PC-9 (cell line): ENCODE measurements around the gene NOP53. TPM values are rescaled to one million over a fixed set of nuclear protein-coding genes. Genes with fewer than 3 reads are reported as not detected.

ENCODE experiments used
- BruUV-seq: library from RNA; stranded (reverse); fragments of 400-500 nt; replicated peaks from 2 replicates; lab custom pipeline; 2021; lab: Mats Ljungman, UMichigan
- CTCF ChIA-PET: fragments of 300-600 bp; sonication (Branson Sonifier 250); formaldehyde crosslinking; loops from one replicate; lab custom pipeline; 2022; ENCODE audit warnings: antibody characterized with exemption; lab: Charles Lee
- POLR2A ChIA-PET: fragments of 300-600 bp; sonication (Branson Sonifier 250); formaldehyde crosslinking; loops from one replicate; lab custom pipeline; 2022; ENCODE audit warnings: antibody characterized with exemption; ENCODE audit not compliant: unreplicated experiment; lab: Charles Lee
- DNase-seq, 2 experiments: peaks; one replicate each; pipeline versions ENCODE4 v3.0.0 to v3.0.0-alpha.2; 2015 to 2022; ENCODE audit warnings: mixed read lengths in 1 of 2
- H2AFZ ChIP-seq: fragments of 200-600 bp; sonication (generic); 2 replicates; pipeline ENCODE4 v1.8.1; 2017; ENCODE audit warnings: antibody characterized with exemption
- H3F3A ChIP-seq: fragments of 200-600 bp; sonication (generic); 2 replicates; pipeline ENCODE4 v1.8.1; 2017; ENCODE audit warnings: antibody characterized with exemption, mild to moderate bottlenecking, low read depth; ENCODE audit not compliant: insufficient read depth
- H3K27ac ChIP-seq: fragments of 200-600 bp; sonication (generic); 2 replicates; pipeline ENCODE4 v1.6.1; 2016; ENCODE audit warnings: mixed run types
- H3K27me3 ChIP-seq: fragments of 200-600 bp; sonication (generic); 2 replicates; pipeline ENCODE4 v1.6.1; 2016; ENCODE audit warnings: low read depth, mixed run types; ENCODE audit not compliant: insufficient read depth
- H3K36me3 ChIP-seq: fragments of 200-600 bp; sonication (generic); 2 replicates; pipeline ENCODE4 v1.6.1; 2016; ENCODE audit warnings: low read depth, mixed run types
- H3K4me1 ChIP-seq: fragments of 200-600 bp; sonication (generic); replicated peaks from 2 replicates; pipeline ENCODE4 v1.6.1; 2016; ENCODE audit warnings: mixed run types; ENCODE audit not compliant: insufficient read depth
- H3K4me2 ChIP-seq: fragments of 200-600 bp; sonication (generic); 2 replicates; pipeline ENCODE4 v1.6.1; 2017; ENCODE audit warnings: mixed run types
- H3K4me3 ChIP-seq: fragments of 200-600 bp; sonication (generic); 2 replicates; pipeline ENCODE4 v1.6.1; 2016; ENCODE audit warnings: mixed run types
- H3K79me2 ChIP-seq: fragments of 200-600 bp; sonication (generic); 2 replicates; pipeline ENCODE4 v1.6.1; 2017; ENCODE audit warnings: low read depth, mixed run types
- H3K9me2 ChIP-seq: fragments of 200-600 bp; sonication (generic); 2 replicates; pipeline ENCODE4 v1.8.1; 2017; ENCODE audit warnings: mild to moderate bottlenecking; ENCODE audit not compliant: insufficient read depth
- H3K9me3 ChIP-seq: fragments of 200-600 bp; sonication (generic); 2 replicates; pipeline ENCODE4 v1.8.1; 2016; ENCODE audit warnings: low read depth; ENCODE audit not compliant: insufficient read depth
- H4K20me1 ChIP-seq: fragments of 200-600 bp; sonication (generic); 2 replicates; pipeline ENCODE4 v1.8.1; 2017; ENCODE audit not compliant: insufficient read depth
- EZH2 ChIP-seq: fragments of 200-600 bp; sonication (generic); IDR thresholded peaks from 2 replicates; pipeline ENCODE4 v1.8.0; 2017; ENCODE audit warnings: antibody characterized with exemption, low read depth
- intact Hi-C: fragments of 100-400 bp; cut with micrococcal nuclease; formaldehyde crosslinking; loops from one replicate; pipeline ENCODE4 v1.10.0; 2022; ENCODE audit not compliant: unreplicated experiment
- total RNA-seq: library from RNA; stranded (reverse); gene quantifications from 2 replicates; pipeline ENCODE4 v1.2.3, GENCODE V29; 2021
- TF ChIP-seq, protein P1 (sequence below): fragments of 200-600 bp; sonication (generic); conservative IDR thresholded peaks from 2 replicates; pipeline ENCODE4 v1.6.1; 2017; ENCODE audit warnings: mixed run types, antibody characterized with exemption, mild to moderate bottlenecking, moderate library complexity

Gene NOP53
- total RNA-seq, 1 experiment from 2014 or later, result 225 TPM

GRCh38 chr19:47703301-47703700 is 42.0 kb upstream of the NOP53 start:
- Histone ChIP-seq H3K27ac (no peak overlapping the region), H3K9me2 (no peaks in the 10 kb centered on the region), H3K36me3 (no peaks in the 10 kb centered on the region), H3F3A (peaks cover 27% of the 10 kb centered on the region), H3K4me1 (no peaks in the 10 kb centered on the region), H3K4me3 (no peak overlapping the region), H3K79me2 (no peaks in the 10 kb centered on the region), H4K20me1 (no peaks in the 10 kb centered on the region), H3K9me3 (no peaks in the 10 kb centered on the region), H2AFZ (no peak overlapping the region), H3K27me3 (no peaks in the 10 kb centered on the region), H3K4me2 (no peak overlapping the region)
- TF ChIP-seq, protein P1, sequence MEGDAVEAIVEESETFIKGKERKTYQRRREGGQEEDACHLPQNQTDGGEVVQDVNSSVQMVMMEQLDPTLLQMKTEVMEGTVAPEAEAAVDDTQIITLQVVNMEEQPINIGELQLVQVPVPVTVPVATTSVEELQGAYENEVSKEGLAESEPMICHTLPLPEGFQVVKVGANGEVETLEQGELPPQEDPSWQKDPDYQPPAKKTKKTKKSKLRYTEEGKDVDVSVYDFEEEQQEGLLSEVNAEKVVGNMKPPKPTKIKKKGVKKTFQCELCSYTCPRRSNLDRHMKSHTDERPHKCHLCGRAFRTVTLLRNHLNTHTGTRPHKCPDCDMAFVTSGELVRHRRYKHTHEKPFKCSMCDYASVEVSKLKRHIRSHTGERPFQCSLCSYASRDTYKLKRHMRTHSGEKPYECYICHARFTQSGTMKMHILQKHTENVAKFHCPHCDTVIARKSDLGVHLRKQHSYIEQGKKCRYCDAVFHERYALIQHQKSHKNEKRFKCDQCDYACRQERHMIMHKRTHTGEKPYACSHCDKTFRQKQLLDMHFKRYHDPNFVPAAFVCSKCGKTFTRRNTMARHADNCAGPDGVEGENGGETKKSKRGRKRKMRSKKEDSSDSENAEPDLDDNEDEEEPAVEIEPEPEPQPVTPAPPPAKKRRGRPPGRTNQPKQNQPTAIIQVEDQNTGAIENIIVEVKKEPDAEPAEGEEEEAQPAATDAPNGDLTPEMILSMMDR, result no peak
- no peak for TF ChIP-seq EZH2
- DNase-seq, result no peak
- intact Hi-C loops, result loop anchor here (10.0 kb wide), 1 partner anchor 418 kb away; no protein-coding TSS in a partner anchor
- no TSS peak for BruUV-seq
- CTCF ChIA-PET, result interaction anchor here (0.6 kb wide), 1 partner anchor 174 kb away, joined by 4 read pairs; no protein-coding TSS in a partner anchor
- POLR2A ChIA-PET, result interaction anchor here (0.7 kb wide), 1 partner anchor 79 kb away, joined by 10 read pairs; no protein-coding TSS in a partner anchor

DNA sequence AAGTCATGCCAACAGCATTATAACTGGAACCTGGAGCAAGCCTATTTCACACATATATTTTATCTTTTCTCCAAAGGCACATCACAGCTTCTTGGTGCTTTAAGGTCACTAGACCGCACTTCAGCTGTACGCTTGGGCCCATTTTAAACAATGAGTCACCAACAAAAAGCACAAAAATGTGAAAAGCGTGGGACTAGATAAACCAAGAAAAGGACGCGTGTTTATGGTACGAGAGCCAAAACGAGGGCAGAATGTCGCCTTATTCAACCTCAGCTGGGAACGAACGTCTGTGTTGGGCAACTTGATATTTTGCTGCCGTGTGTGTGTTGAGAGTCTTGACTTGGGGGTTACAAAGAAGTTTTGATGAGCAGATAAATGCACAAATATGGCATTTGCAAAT is 41.3 kb upstream of the NOP53 start:
- Histone ChIP-seq H3K27ac (no peak overlapping the region), H3K9me3 (no peaks in the 10 kb centered on the region), H3K4me3 (no peak overlapping the region), H3K9me2 (no peaks in the 10 kb centered on the region), H3K4me1 (no peaks in the 10 kb centered on the region), H3K27me3 (no peaks in the 10 kb centered on the region), H4K20me1 (no peaks in the 10 kb centered on the region), H3K4me2 (no peak overlapping the region), H2AFZ (no peak overlapping the region), H3K36me3 (no peaks in the 10 kb centered on the region), H3K79me2 (no peaks in the 10 kb centered on the region), H3F3A (peaks cover 27% of the 10 kb centered on the region)
- intact Hi-C loops, result loop anchor here (10.0 kb wide), 1 partner anchor 419 kb away; no protein-coding TSS in a partner anchor
- POLR2A ChIA-PET, result no interaction called here
- TF ChIP-seq EZH2, result no peak
- TF ChIP-seq, protein P1, result no peak
- DNase-seq, result no peak
- no TSS peak for BruUV-seq
- CTCF ChIA-PET, result no interaction called here

DNA sequence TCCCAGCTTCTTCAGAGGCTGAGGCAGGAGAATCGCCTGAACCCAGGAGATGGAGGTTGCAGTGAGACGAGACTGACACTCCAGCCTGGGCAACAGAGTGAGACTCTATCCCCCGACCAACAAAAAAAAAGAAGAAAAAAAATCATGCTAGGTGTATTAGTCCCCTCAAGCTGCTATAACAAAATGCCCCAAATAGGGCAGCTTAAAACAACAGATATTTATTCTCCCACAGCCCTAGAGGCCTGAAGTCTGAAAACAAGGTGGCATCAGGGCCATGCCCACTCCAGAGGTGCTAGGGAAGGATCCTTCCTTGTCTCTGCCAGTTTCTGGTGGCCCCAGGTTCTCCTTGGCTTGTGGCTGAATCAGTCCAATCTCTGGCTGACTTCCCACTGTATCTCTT is 40.7 kb upstream of the NOP53 start:
- Histone ChIP-seq H3K27ac (no peak overlapping the region), H3K36me3 (no peaks in the 10 kb centered on the region), H3K4me3 (no peak overlapping the region), H3K4me1 (no peaks in the 10 kb centered on the region), H3K4me2 (no peak overlapping the region), H3K9me3 (no peaks in the 10 kb centered on the region), H3K79me2 (no peaks in the 10 kb centered on the region), H3K9me2 (no peaks in the 10 kb centered on the region), H3K27me3 (no peaks in the 10 kb centered on the region), H4K20me1 (no peaks in the 10 kb centered on the region), H2AFZ (no peak overlapping the region), H3F3A (peaks cover 27% of the 10 kb centered on the region)
- BruUV-seq, result no TSS peak
- ChIA-PET CTCF (interaction anchor here (0.6 kb wide), 1 partner anchor 164 kb away, joined by 3 read pairs; no protein-coding TSS in a partner anchor), POLR2A (interaction anchor here (0.6 kb wide), 1 partner anchor 38 kb away, joined by 3 read pairs; no protein-coding TSS in a partner anchor)
- no peak for DNase-seq
- intact Hi-C loops, result loop anchor here (10.0 kb wide), 1 partner anchor 420 kb away; no protein-coding TSS in a partner anchor
- TF ChIP-seq EZH2, result no peak
- TF ChIP-seq, protein P1, result no peak
